H1 (cell line): ENCODE data around the gene REM1. TPM values are rescaled to one million over a fixed set of nuclear protein-coding genes. Genes with fewer than 3 reads are reported as not detected.
"Not testable (repeated sequence)": the region's sequence is repeated elsewhere in the genome, so short reads cannot be mapped to it uniquely, and the experiment has no call there.

Experiments used
- CTCF ChIA-PET: fragments of 300-600 bp; sonication (Branson Sonifier 250); formaldehyde crosslinking; loops from one replicate; lab custom pipeline; 2021; ENCODE audit not compliant: partially characterized antibody; lab: Charles Lee
- POLR2A ChIA-PET: fragments of 300-600 bp; sonication (Branson Sonifier 250); formaldehyde crosslinking; loops from one replicate; lab custom pipeline; 2021; ENCODE audit warnings: inconsistent platforms; ENCODE audit not compliant: partially characterized antibody; lab: Charles Lee
- DNase-seq, 2 experiments: peaks; one replicate each; pipeline versions ENCODE4 v3.0.0 to v3.0.0-alpha.2; 2010 to 2022; ENCODE audit warnings: low spot score in 2 of 2, low read depth in 1 of 2, mixed read lengths in 1 of 2
- FAIRE-seq: peaks from 2 replicates; lab custom pipeline; 2011; peaks lifted over from hg19 to GRCh38; lab: Jason Lieb, UNC
- H2AFZ ChIP-seq: 2 replicates; pipeline ENCODE4 v1.8.1; 2012; ENCODE audit warnings: low read length, inconsistent platforms
- H2AK5ac ChIP-seq: 2 replicates; pipeline ENCODE4 v1.6.1; 2013; ENCODE audit warnings: low read depth, low read length
- H2BK120ac ChIP-seq: replicated peaks from 2 replicates; pipeline ENCODE3; 2013; ENCODE audit warnings: low read depth, low read length, inconsistent platforms
- H2BK12ac ChIP-seq: 2 replicates; pipeline ENCODE4 v1.6.1; 2013; ENCODE audit warnings: low read depth, low read length
- H2BK15ac ChIP-seq: 2 replicates; pipeline ENCODE4 v1.6.1; 2013; ENCODE audit warnings: low read length
- H2BK20ac ChIP-seq: 2 replicates; pipeline ENCODE4 v1.6.1; 2013; ENCODE audit warnings: low read length
- H2BK5ac ChIP-seq: 2 replicates; pipeline ENCODE4 v1.6.1; 2013; ENCODE audit warnings: low read depth, low read length
- H3K14ac ChIP-seq: 2 replicates; pipeline ENCODE4 v1.6.1; 2013; ENCODE audit warnings: inconsistent platforms; ENCODE audit not compliant: insufficient read length
- H3K18ac ChIP-seq: 2 replicates; pipeline ENCODE4 v1.6.1; 2013; ENCODE audit warnings: low read length; ENCODE audit errors: extremely low read depth
- H3K23ac ChIP-seq: 2 replicates; pipeline ENCODE4 v1.6.1; 2013; ENCODE audit warnings: inconsistent platforms; ENCODE audit not compliant: insufficient read length
- H3K23me2 ChIP-seq: 2 replicates; pipeline ENCODE4 v1.6.1; 2013; ENCODE audit warnings: low read depth, low read length
- H3K27ac ChIP-seq: 2 replicates; pipeline ENCODE4 v1.6.1; 2011; ENCODE audit warnings: low read depth, low read length, inconsistent platforms
- H3K27me3 ChIP-seq, 4 experiments: replicated peaks in 1 of 4; 1 replicate in 1 of 4; 2 replicates in 3 of 4; pipeline versions ENCODE4 v1.6.1 to v1.8.1; 2011 to 2013; ENCODE audit warnings: low read length in 3 of 4, mild to moderate bottlenecking in 3 of 4, inconsistent platforms in 2 of 4, mixed read lengths in 2 of 4, moderate library complexity in 1 of 4; ENCODE audit not compliant: control insufficient read depth in 3 of 4, insufficient read depth in 3 of 4; ENCODE audit errors: extremely low read depth in 1 of 4
- H3K36me3 ChIP-seq, 4 experiments: 2 replicates each; pipeline versions ENCODE4 v1.6.1 to v1.8.1; 2011 to 2013; ENCODE audit warnings: mild to moderate bottlenecking in 4 of 4, low read length in 3 of 4, moderate library complexity in 2 of 4, control low read depth in 1 of 4, inconsistent platforms in 1 of 4; ENCODE audit not compliant: insufficient read depth in 4 of 4, control insufficient read depth in 2 of 4
- H3K4ac ChIP-seq: replicated peaks from 2 replicates; pipeline ENCODE3; 2013; ENCODE audit warnings: low read length, low read depth, mixed read lengths, inconsistent platforms; ENCODE audit not compliant: insufficient read length
- H3K4me1 ChIP-seq, 4 experiments: replicated peaks in 1 of 4; 1 replicate in 1 of 4; 2 replicates in 3 of 4; pipeline versions ENCODE4 v1.6.1 to v1.8.1; 2011 to 2013; ENCODE audit warnings: low read length in 3 of 4, inconsistent platforms in 2 of 4, mixed read lengths in 1 of 4; ENCODE audit not compliant: insufficient read depth in 4 of 4, control insufficient read depth in 3 of 4
- H3K4me2 ChIP-seq, 2 experiments: 2 replicates each; pipeline versions ENCODE4 v1.6.1 to v1.8.1; 2011 to 2013; ENCODE audit warnings: low read depth in 2 of 2, low read length in 2 of 2, control low read depth in 1 of 2, inconsistent platforms in 1 of 2, mild to moderate bottlenecking in 1 of 2; ENCODE audit not compliant: insufficient read depth in 1 of 2
- H3K4me3 ChIP-seq, 4 experiments: fragments of 200-600, 300-600 bp in 1 of 4; sonication (generic), shearing (Covaris generic), sonication (Bioruptor Twin) in 1 of 4; 2 replicates each; pipeline versions ENCODE4 v1.5.1 to v1.8.1; 2011 to 2016; ENCODE audit warnings: low read length in 4 of 4, low read depth in 3 of 4, control low read depth in 2 of 4, inconsistent platforms in 2 of 4, mild to moderate bottlenecking in 2 of 4, mixed read lengths in 1 of 4, moderate library complexity in 1 of 4; ENCODE audit not compliant: insufficient read depth in 2 of 4; ENCODE audit errors: extremely low read depth in 1 of 4
- H3K56ac ChIP-seq: replicated peaks from 2 replicates; pipeline ENCODE3; 2013; ENCODE audit warnings: low read depth, mild to moderate bottlenecking, mixed read lengths, low read length, inconsistent platforms; ENCODE audit not compliant: insufficient read length
- H3K79me1 ChIP-seq: 2 replicates; pipeline ENCODE4 v1.6.1; 2013; ENCODE audit warnings: low read depth, low read length, control low read depth
- H3K79me2 ChIP-seq, 2 experiments: 2 replicates each; pipeline versions ENCODE4 v1.6.1 to v1.8.1; 2012 to 2013; ENCODE audit warnings: low read length in 2 of 2, mild to moderate bottlenecking in 2 of 2, inconsistent platforms in 1 of 2; ENCODE audit not compliant: insufficient read depth in 2 of 2, control insufficient read depth in 1 of 2
- H3K9ac ChIP-seq, 4 experiments: replicated peaks in 1 of 4; 1 replicate in 1 of 4; 2 replicates in 3 of 4; pipeline versions ENCODE4 v1.6.1 to v1.8.1; 2011 to 2013; ENCODE audit warnings: low read depth in 3 of 4, low read length in 3 of 4, control low read depth in 2 of 4, mild to moderate bottlenecking in 2 of 4, moderate library complexity in 2 of 4, inconsistent platforms in 1 of 4; ENCODE audit errors: extremely low read depth in 1 of 4
- H3K9me3 ChIP-seq, 2 experiments: 2 replicates each; pipeline versions ENCODE4 v1.6.1 to v1.8.1; 2012 to 2013; ENCODE audit warnings: mild to moderate bottlenecking in 2 of 2, moderate library complexity in 2 of 2, control low read depth in 1 of 2, inconsistent platforms in 1 of 2, low read depth in 1 of 2, low read length in 1 of 2, mixed read lengths in 1 of 2; ENCODE audit not compliant: insufficient read depth in 2 of 2
- H4K20me1 ChIP-seq, 2 experiments: replicated peaks in 1 of 2; 2 replicates each; pipeline versions ENCODE3 to v1.8.1; 2011 to 2013; ENCODE audit warnings: inconsistent platforms in 2 of 2, low read length in 2 of 2, mild to moderate bottlenecking in 1 of 2; ENCODE audit not compliant: insufficient read depth in 2 of 2, control insufficient read depth in 1 of 2
- H4K5ac ChIP-seq: 2 replicates; pipeline ENCODE4 v1.6.1; 2013; ENCODE audit warnings: low read length, low read depth, mixed read lengths, inconsistent platforms; ENCODE audit not compliant: insufficient read length
- H4K8ac ChIP-seq: 2 replicates; pipeline ENCODE4 v1.8.0; 2013; ENCODE audit warnings: mild to moderate bottlenecking, moderate library complexity, low read length, inconsistent platforms; ENCODE audit not compliant: insufficient read depth; ENCODE audit errors: extremely low read depth
- H4K91ac ChIP-seq: replicated peaks from 2 replicates; pipeline ENCODE3; 2013; ENCODE audit warnings: low read length, mixed read lengths, inconsistent platforms; ENCODE audit not compliant: insufficient read length
- WGBS, 2 experiments: shearing (Covaris generic) in 1 of 2; methylation state at CpG; one replicate each; pipeline versions ENCODE4 v1.1.6 to v1.1.7; 2013 to 2015; ENCODE audit warnings: low lambda C conversion rate in 2 of 2, mixed read lengths in 2 of 2, inconsistent platforms in 1 of 2, low coverage in 1 of 2, missing lambda C conversion rate in 1 of 2; ENCODE audit not compliant: insufficient replicate concordance in 2 of 2, insufficient coverage in 1 of 2, insufficient read length in 1 of 2; ENCODE audit errors: extremely low coverage in 1 of 2, missing lambda C conversion rate in 1 of 2; 5-methylcytosine and 5-hydroxymethylcytosine counted together
- polyA plus RNA-seq, 7 experiments: library from polyadenylated mRNA; depleted of rRNA in 3 of 7; stranded (reverse) in 5 of 7; unstranded in 2 of 7; fragments of >200 nt in 5 of 7; fragments of 200-250 nt in 2 of 7; gene quantifications; 1 replicate in 5 of 7; 2 replicates in 1 of 7; 4 replicates in 1 of 7; pipeline versions ENCODE4 v1.2.1 to v1.2.3, GENCODE V29; 2011 to 2013; ENCODE audit warnings: missing spikeins in 2 of 7, mixed read lengths in 2 of 7
- total RNA-seq: library from RNA; stranded (reverse); fragmentation: NEBNext Ultra II Directional; extraction: Animal tissue kit (Norgen Biotek cat#: 25700); gene quantifications from 2 replicates; pipeline ENCODE4 v1.2.1, GENCODE V29; 2021

The REM1 gene
- total and polyA plus RNA-seq, 2 of the 8 experiments (the other 6 are each of a cell fraction or from before 2014, with no cell fraction given) = 0.05 TPM; not detected in 1

DNA sequence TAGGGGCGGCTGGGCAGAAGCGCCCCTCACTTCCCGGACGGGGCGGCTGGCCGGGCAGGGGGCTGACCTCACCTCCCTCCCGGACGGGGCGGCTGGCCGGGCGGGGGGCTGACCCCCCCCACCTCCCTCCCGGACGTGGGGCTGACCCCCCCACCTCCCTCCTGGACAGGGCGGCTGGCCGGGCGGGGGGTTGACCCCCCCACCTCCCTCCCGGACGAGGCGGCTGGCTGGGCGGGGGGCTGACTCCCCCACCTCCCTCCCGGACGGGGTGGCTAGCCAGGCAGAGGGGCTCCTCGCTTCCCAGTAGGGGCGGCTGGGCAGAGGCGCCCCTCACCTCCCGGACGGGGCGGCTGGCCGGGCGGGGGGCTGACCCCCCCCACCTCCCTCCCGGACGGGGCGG lies 4.1 kb upstream of the REM1 start:
- H4K91ac ChIP-seq = not testable (repeated sequence)

More for the DNA sequence above, 4.1 kb upstream of the REM1 start:
- H3K27ac ChIP-seq, H2BK120ac ChIP-seq, H3K36me3 ChIP-seq, H3K4me1 ChIP-seq, H4K5ac ChIP-seq, POLR2A ChIA-PET, H3K4me3 ChIP-seq, H2BK20ac ChIP-seq, H2BK12ac ChIP-seq, DNase-seq, H3K18ac ChIP-seq, H4K20me1 ChIP-seq, H3K79me1 ChIP-seq, H3K14ac ChIP-seq, H2AK5ac ChIP-seq, CTCF ChIA-PET, H2AFZ ChIP-seq, H3K27me3 ChIP-seq, H4K8ac ChIP-seq, H3K79me2 ChIP-seq, H3K23ac ChIP-seq, H3K23me2 ChIP-seq, H3K56ac ChIP-seq, FAIRE-seq, H3K9ac ChIP-seq, H2BK15ac ChIP-seq, H2BK5ac ChIP-seq, H3K4ac ChIP-seq, H3K4me2 ChIP-seq: not testable (repeated sequence)
- peaks cover 46 to 63% of the 10 kb centered on the region in 2 experiments for H3K9me3 ChIP-seq
- WGBS, 2 experiments = no CpG with 5 or more reads among the region's 33 CpGs
